Heart right ventricle (tissue), 16 donors: Measurements from ENCODE around the gene DCAF4L1. TPM values are rescaled to one million over a fixed set of nuclear protein-coding genes. Genes with fewer than 3 reads are reported as not detected.

Source experiments
- ATAC-seq, 8 donors: fragments of 200-7000 bp; cut with Tn5 transposase; one replicate each; pipeline ENCODE4 v1.9.1; 2020; ENCODE audit warnings: mild to moderate bottlenecking in 8 of 8, moderate library complexity in 8 of 8, moderate number of reproducible peaks in 1 of 8
- DNase-seq, 2 donors: peaks; one replicate each; pipeline ENCODE4 v3.0.0-alpha.2; 2020
- H3K27ac ChIP-seq, 10 donors: fragments of 200-600 bp; sonication (generic) in 2 of 10; one replicate each; pipeline versions ENCODE4 v1.5.0 to v1.8.0; 2020 to 2022; ENCODE audit warnings: mild to moderate bottlenecking in 3 of 10
- H3K27me3 ChIP-seq, 7 donors: fragments of 200-600 bp; one replicate each; pipeline ENCODE4 v1.8.0; 2021 to 2022; ENCODE audit warnings: mild to moderate bottlenecking in 2 of 7
- H3K36me3 ChIP-seq, 9 donors: fragments of 200-600 bp; sonication (generic) in 1 of 9; one replicate each; pipeline versions ENCODE4 v1.5.0 to v1.8.0; 2020 to 2022; ENCODE audit warnings: mild to moderate bottlenecking in 2 of 9
- H3K4me1 ChIP-seq, 9 donors: fragments of 200-600 bp; sonication (generic) in 1 of 9; one replicate each; pipeline versions ENCODE4 v1.5.0 to v1.8.0; 2020 to 2022; ENCODE audit warnings: mild to moderate bottlenecking in 4 of 9
- H3K4me3 ChIP-seq, 10 donors: fragments of 200-600 bp; sonication (generic) in 2 of 10; one replicate each; pipeline versions ENCODE4 v1.5.0 to v1.8.0; 2020 to 2022; ENCODE audit warnings: mild to moderate bottlenecking in 7 of 10, moderate library complexity in 2 of 10
- H3K9me3 ChIP-seq, 11 donors: fragments of 200-600 bp in 10 of 11; sonication (generic) in 2 of 11; one replicate each; pipeline versions ENCODE4 v1.5.0 to v1.8.0; 2013 to 2022; ENCODE audit warnings: mild to moderate bottlenecking in 2 of 11, control low read depth in 1 of 11, moderate library complexity in 1 of 11
- CTCF ChIP-seq, 9 donors: fragments of 200-600 bp; sonication (generic) in 2 of 9; IDR thresholded peaks; one replicate each; pipeline versions ENCODE4 v1.5.0 to v1.8.0; 2021 to 2022; ENCODE audit warnings: antibody characterized with exemption in 9 of 9, mild to moderate bottlenecking in 5 of 9, moderate library complexity in 1 of 9
- WGBS, 2 donors: extraction: QIAGEN DNeasy Blood & Tissue Kit; methylation state at CpG; one replicate each; pipeline ENCODE4 v1.1.7; 2013; ENCODE audit warnings: inconsistent platforms in 1 of 2; 5-methylcytosine and 5-hydroxymethylcytosine counted together
- intact Hi-C, 10 donors: fragments of 100-400 bp; cut with DNase I; formaldehyde crosslinking; loops; one replicate each; pipeline versions ENCODE4 v1.11.1 to v1.14.2; 2022
- polyA plus RNA-seq, 2 donors: library from polyadenylated mRNA; stranded (reverse); fragments of 200-250 nt; gene quantifications; one replicate each; pipeline ENCODE4 v1.2.3, GENCODE V29; 2013
- total RNA-seq, 10 donors: library from RNA; stranded (reverse); fragmentation: NEBNext Ultra II Directional in 3 of 10; extraction: Animal tissue kit (Norgen Biotek cat#: 25700) in 3 of 10; gene quantifications; one replicate each; pipeline versions ENCODE4 v1.2.1 to v1.2.4, GENCODE V29; 2021 to 2023
- donor health status: Arrhythmogenic right ventricular cardiomyopathy.
- donor health status: ischemic (EF 13 %, LVEDD 7.1; RV severe dilation, severe dysfunction).
- donor health status: healthy with polysubstance abuse.
- donor health status: DM: no; HTN: yes; CAD: no.
- donor health status: DM: no; HTN: no; CAD: no.
- donor health status: ischemic (EF 25% LVEDD 6.9; RV normal size, moderate dysfunction).
- donor health status: ischemic (EF 25% LVEDD 5.7; RV mildly dilated, moderate dysfunction).
- donor health status: healthy.
- donor health status: DM: yes; HTN: yes; CAD: no.
- donor health status: Ischemic cardiomyopathy.
- donor health status: ischemic (EF 35%, LVEDD 5.7; RV mildly dilated, moderate dysfunction).
- donor health status: nonischemic (EF 11% LVEDD 7.7; RV severe dilation, severe dysfunction).
- donor health status: DM: yes; HTN: yes; CAD: no.
- donor health status: PGD.
- donor health status: ischemic (EF 29% LVEDD 5.4; RV normal size, mild dysfunction).
- donor health status: nonischemic (EF 23%, LVEDD 6.1; RV moderate dilation, normal function).

Gene DCAF4L1
- total and polyA plus RNA-seq, 12 donors, result 0.12 to 0.51 (median 0.23) TPM; not detected in 1

GRCh38 chr4:41975341-41975740 lies 6.2 kb upstream of the DCAF4L1 start:
- WGBS, 2 donors, result 76 to 89% methylated on average over 1 of the region's 1 CpG
- no peak for DNase-seq
- Histone ChIP-seq H3K4me3 (no peak overlapping the region), H3K27ac (no peak overlapping the region), H3K36me3 (no peaks in the 10 kb centered on the region), H3K9me3 (no peaks in the 10 kb centered on the region), H3K27me3 (no peaks in the 10 kb centered on the region), H3K4me1 (peaks cover 0 to 8% (median 0%) of the 10 kb centered on the region in 9 donors)
- ATAC-seq, result no peak
- TF ChIP-seq CTCF (IDR thresholded peaks at IDR 0.05), result no peak
- intact Hi-C loops, result no loop called here

GRCh38 chr4:41976775-41977516 lies 4.6 kb upstream of the DCAF4L1 start:
- Histone ChIP-seq H3K36me3 (peaks cover 0 to under 1% (median 0%) of the 10 kb centered on the region in 9 donors), H3K9me3 (peaks cover 0 to 7% (median 0%) of the 10 kb centered on the region in 11 donors), H3K4me1 (peaks cover 0 to 8% (median 0%) of the 10 kb centered on the region in 9 donors), H3K4me3 (no peak overlapping the region), H3K27ac (peak overlapping the region in 1 of 10 donors; percentile 7), H3K27me3 (no peaks in the 10 kb centered on the region)
- intact Hi-C loops, result no loop called here
- no peak for TF ChIP-seq CTCF (IDR thresholded peaks at IDR 0.05)
- DNase-seq (no peak), ATAC-seq (no peak)
- WGBS, 2 donors, result 69 to 84% methylated on average over 1 of the region's 1 CpG

GRCh38 chr4:41977709-41978108 lies 3.8 kb upstream of the DCAF4L1 start:
- intact Hi-C loops, result no loop called here
- H3K36me3 ChIP-seq, result peaks cover 0 to 2% (median 0%) of the 10 kb centered on the region in 9 donors
- WGBS, 2 donors, result 41 to 47% methylated on average over 3 of the region's 3 CpGs
- ATAC-seq (no peak), DNase-seq (no peak)
- no peak for TF ChIP-seq CTCF (IDR thresholded peaks at IDR 0.05)
- peaks cover 0 to 8% (median 0%) of the 10 kb centered on the region in 9 donors for H3K4me1 ChIP-seq
- no peak overlapping the region for H3K4me3 ChIP-seq
- no peaks in the 10 kb centered on the region for H3K27me3 ChIP-seq
- H3K27ac ChIP-seq, result no peak overlapping the region
- peaks cover 0 to 11% (median 0%) of the 10 kb centered on the region in 11 donors for H3K9me3 ChIP-seq

GRCh38 chr4:41982716-41983115 lies 1.2 kb downstream of the DCAF4L1 start:
- peaks cover 0 to 6% (median 0%) of the 10 kb centered on the region in 9 donors for H3K4me1 ChIP-seq
- H3K36me3 ChIP-seq, result peaks cover 0 to 2% (median 0%) of the 10 kb centered on the region in 9 donors
- no peak for DNase-seq
- intact Hi-C loops, result no loop called here
- H3K27ac ChIP-seq, result no peak overlapping the region
- ATAC-seq, result no peak
- H3K9me3 ChIP-seq, result peaks cover 0 to 11% (median 0%) of the 10 kb centered on the region in 11 donors
- no peaks in the 10 kb centered on the region for H3K27me3 ChIP-seq
- 93 to 94% methylated on average over 22 of the region's 22 CpGs for WGBS, 2 donors
- TF ChIP-seq CTCF (IDR thresholded peaks at IDR 0.05), result no peak
- H3K4me3 ChIP-seq, result no peak overlapping the region
